Left ventricle myocardium inferior (tissue), 1 donor: ENCODE results near the gene ZNF23. TPM values are rescaled to one million over a fixed set of nuclear protein-coding genes. Genes with fewer than 3 reads are reported as not detected.

ENCODE experiments used
- DNase-seq: peaks from one replicate; pipeline ENCODE4 v3.0.0-alpha.2; 2020
- H3K27ac ChIP-seq: fragments of 200-600 bp; replicated peaks from 2 replicates; pipeline ENCODE4 v1.8.0; 2021
- H3K27me3 ChIP-seq: fragments of 200-600 bp; 2 replicates; pipeline ENCODE4 v1.8.0; 2021; ENCODE audit warnings: low read depth
- H3K36me3 ChIP-seq: fragments of 200-600 bp; 2 replicates; pipeline ENCODE4 v1.8.0; 2021
- H3K4me1 ChIP-seq: fragments of 200-600 bp; 2 replicates; pipeline ENCODE4 v1.8.0; 2021
- H3K4me3 ChIP-seq: fragments of 200-600 bp; 2 replicates; pipeline ENCODE4 v1.8.0; 2021; ENCODE audit warnings: mild to moderate bottlenecking, moderate library complexity
- H3K9me3 ChIP-seq: fragments of 200-600 bp; replicated peaks from 2 replicates; pipeline ENCODE4 v1.8.0; 2021
- intact Hi-C: fragments of 100-400 bp; cut with micrococcal nuclease; formaldehyde crosslinking; loops from one replicate; pipeline ENCODE4 v1.11.0; 2022
- total RNA-seq: library from RNA; stranded (reverse); fragmentation: NEBNext Ultra II Directional; extraction: Animal tissue kit (Norgen Biotek cat#: 25700); gene quantifications from one replicate; pipeline ENCODE4 v1.2.1, GENCODE V29; 2021
- TF ChIP-seq, protein P1 (sequence below): fragments of 200-600 bp; IDR thresholded peaks from 2 replicates; pipeline ENCODE4 v1.8.0; 2021; ENCODE audit warnings: antibody characterized with exemption, mild to moderate bottlenecking, borderline replicate concordance
- donor health status: DM: no; HTN: yes; CAD: no; lungs with severe emphysema.

ZNF23 gene
- total RNA-seq, 1 donor from 2014 or later = 5.2 TPM

DNA sequence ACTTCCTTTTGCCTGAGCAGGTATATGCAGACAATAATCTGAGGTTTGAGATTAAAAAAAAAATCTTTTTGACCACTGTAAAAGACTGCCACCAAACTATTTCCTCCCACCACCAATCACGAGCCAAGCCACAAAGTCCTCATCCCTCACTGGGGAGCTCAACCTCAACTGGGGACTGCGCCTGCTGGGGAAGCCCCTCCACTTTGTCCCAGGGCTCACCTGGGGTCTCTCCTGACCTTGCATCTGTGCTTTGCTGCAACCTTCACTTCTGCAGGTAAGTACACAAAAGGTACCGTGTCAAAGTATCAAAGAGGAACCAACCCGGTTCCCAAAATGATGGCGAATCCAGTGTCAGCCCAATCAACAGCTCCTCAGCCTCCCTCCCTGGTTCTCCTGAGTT is 55.7 kb downstream of the ZNF23 start:
- Histone ChIP-seq H3K27ac (no peak overlapping the region), H3K27me3 (peaks cover 95% of the 10 kb centered on the region), H3K9me3 (peaks cover 11% of the 10 kb centered on the region), H3K4me1 (no peaks in the 10 kb centered on the region), H3K36me3 (no peaks in the 10 kb centered on the region), H3K4me3 (no peak overlapping the region)
- no peak for DNase-seq
- TF ChIP-seq, protein P1, sequence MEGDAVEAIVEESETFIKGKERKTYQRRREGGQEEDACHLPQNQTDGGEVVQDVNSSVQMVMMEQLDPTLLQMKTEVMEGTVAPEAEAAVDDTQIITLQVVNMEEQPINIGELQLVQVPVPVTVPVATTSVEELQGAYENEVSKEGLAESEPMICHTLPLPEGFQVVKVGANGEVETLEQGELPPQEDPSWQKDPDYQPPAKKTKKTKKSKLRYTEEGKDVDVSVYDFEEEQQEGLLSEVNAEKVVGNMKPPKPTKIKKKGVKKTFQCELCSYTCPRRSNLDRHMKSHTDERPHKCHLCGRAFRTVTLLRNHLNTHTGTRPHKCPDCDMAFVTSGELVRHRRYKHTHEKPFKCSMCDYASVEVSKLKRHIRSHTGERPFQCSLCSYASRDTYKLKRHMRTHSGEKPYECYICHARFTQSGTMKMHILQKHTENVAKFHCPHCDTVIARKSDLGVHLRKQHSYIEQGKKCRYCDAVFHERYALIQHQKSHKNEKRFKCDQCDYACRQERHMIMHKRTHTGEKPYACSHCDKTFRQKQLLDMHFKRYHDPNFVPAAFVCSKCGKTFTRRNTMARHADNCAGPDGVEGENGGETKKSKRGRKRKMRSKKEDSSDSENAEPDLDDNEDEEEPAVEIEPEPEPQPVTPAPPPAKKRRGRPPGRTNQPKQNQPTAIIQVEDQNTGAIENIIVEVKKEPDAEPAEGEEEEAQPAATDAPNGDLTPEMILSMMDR = no peak
- intact Hi-C loops = no loop called here

GRCh38 chr16:71404364-71404763 is 57.7 kb downstream of the ZNF23 start:
- Histone ChIP-seq H3K4me1 (no peaks in the 10 kb centered on the region), H3K27ac (no peak overlapping the region), H3K36me3 (no peaks in the 10 kb centered on the region), H3K27me3 (peaks cover 89% of the 10 kb centered on the region), H3K4me3 (no peak overlapping the region), H3K9me3 (peaks cover 11% of the 10 kb centered on the region)
- intact Hi-C loops = no loop called here
- no peak for DNase-seq
- TF ChIP-seq, protein P1 = no peak

- no peaks in the 10 kb centered on the region for H3K4me1 ChIP-seq
- H3K4me3 ChIP-seq = no peak overlapping the region
- TF ChIP-seq, protein P1 = no peak
- no peak for DNase-seq
- H3K27ac ChIP-seq = no peak overlapping the region
- intact Hi-C loops = no loop called here
- peaks cover 11% of the 10 kb centered on the region for H3K9me3 ChIP-seq
- H3K36me3 ChIP-seq = no peaks in the 10 kb centered on the region
- peaks cover 86% of the 10 kb centered on the region for H3K27me3 ChIP-seq
Measured at GRCh38 chr16:71402674-71403073, 59.4 kb downstream of the ZNF23 start.

- H3K27me3 ChIP-seq = peaks cover 86% of the 10 kb centered on the region
- intact Hi-C loops = no loop called here
- TF ChIP-seq, protein P1 = no peak
- no peaks in the 10 kb centered on the region for H3K36me3 ChIP-seq
- no peak overlapping the region for H3K27ac ChIP-seq
- H3K9me3 ChIP-seq = peaks cover 11% of the 10 kb centered on the region
- DNase-seq = no peak
- no peak overlapping the region for H3K4me3 ChIP-seq
- no peaks in the 10 kb centered on the region for H3K4me1 ChIP-seq
Measured at GRCh38 chr16:71402007-71402406, 60.0 kb downstream of the ZNF23 start.

GRCh38 chr16:71399801-71400563 is 62.1 kb downstream of the ZNF23 start:
- H3K36me3 ChIP-seq = no peaks in the 10 kb centered on the region
- H3K27me3 ChIP-seq = peaks cover 74% of the 10 kb centered on the region
- intact Hi-C loops = no loop called here
- H3K4me3 ChIP-seq = no peak overlapping the region
- H3K27ac ChIP-seq = no peak overlapping the region
- H3K9me3 ChIP-seq = peaks cover 11% of the 10 kb centered on the region
- no peaks in the 10 kb centered on the region for H3K4me1 ChIP-seq
- DNase-seq = no peak
- TF ChIP-seq, protein P1 = no peak

Other genes starting within 250 kb of the ZNF23 start
- gene HYDIN, start 231.5 kb downstream of the ZNF23 start, total RNA-seq = 1.6 TPM
- 9.3 TPM for gene CMTR2, start 172.8 kb downstream of the ZNF23 start, total RNA-seq
- 0.36 TPM for gene CALB2, start 103.5 kb downstream of the ZNF23 start, total RNA-seq
- gene TLE7, start 20.2 kb downstream of the ZNF23 start, total RNA-seq = not detected
- 1.7 TPM for gene ZNF19, start 27.1 kb upstream of the ZNF23 start, total RNA-seq
- gene CHST4, start 64.2 kb upstream of the ZNF23 start, total RNA-seq = not detected
- gene TAT, start 114.8 kb upstream of the ZNF23 start, total RNA-seq = not detected
- gene MARVELD3, start 163.9 kb upstream of the ZNF23 start, total RNA-seq = not detected